Measurements from ENCODE around the gene ELANE.

The ELANE gene

GRCh38 chr19:852136-853013 is at the start of gene ELANE:
TSS of gene ELANE (plus strand) at chr19:852303. CDS start at chr19:852329, 26 bp downstream.
- no peak for DNase-seq

- no peak for DNase-seq
These were observed 49.5 kb upstream of the ELANE start for GRCh38 chr19:802498-803098.

- DNase-seq: no peak
These were observed 49.0 kb upstream of the ELANE start for GRCh38 chr19:803099-803561.

GRCh38 chr19:803686-804418 is 48.3 kb upstream of the ELANE start:
- no peak for DNase-seq

GRCh38 chr19:804419-805165 is 47.5 kb upstream of the ELANE start:
- DNase-seq: no peak

- DNase-seq: no peak
These were observed 46.9 kb upstream of the ELANE start for GRCh38 chr19:805166-805551.

GRCh38 chr19:805600-806550 is 46.2 kb upstream of the ELANE start:
- DNase-seq: no peak

- DNase-seq: no peak
These were observed 45.2 kb upstream of the ELANE start for GRCh38 chr19:806815-807421.

GRCh38 chr19:807627-808422 is 44.3 kb upstream of the ELANE start:
- DNase-seq: no peak

- DNase-seq: no peak
These were observed 43.7 kb upstream of the ELANE start for GRCh38 chr19:808423-808775.

- DNase-seq: no peak
These were observed 41.8 kb upstream of the ELANE start for GRCh38 chr19:810077-810855.

GRCh38 chr19:810883-811489 is 41.1 kb upstream of the ELANE start:
- DNase-seq: no peak

- DNase-seq: no peak
These were observed 40.5 kb upstream of the ELANE start for GRCh38 chr19:811506-812048.

- no peak for DNase-seq
These were observed 39.9 kb upstream of the ELANE start for GRCh38 chr19:812049-812746.

GRCh38 chr19:812747-813218 is 39.3 kb upstream of the ELANE start:
- DNase-seq: no peak

GRCh38 chr19:813219-814151 is 38.6 kb upstream of the ELANE start:
- no peak for DNase-seq

Data from NCI-H748 treated with DMSO at 0.1 percent for 48 hours (cell line).